GM12801 (cell line): ENCODE results near the gene PIAS4.

Source experiments
- CTCF ChIP-seq: IDR thresholded peaks from one replicate; pipeline ENCODE4 v1.5.1; 2011; ENCODE audit warnings: control low read depth; ENCODE audit not compliant: insufficient read length; ENCODE audit errors: extremely low read depth

The PIAS4 gene

DNA sequence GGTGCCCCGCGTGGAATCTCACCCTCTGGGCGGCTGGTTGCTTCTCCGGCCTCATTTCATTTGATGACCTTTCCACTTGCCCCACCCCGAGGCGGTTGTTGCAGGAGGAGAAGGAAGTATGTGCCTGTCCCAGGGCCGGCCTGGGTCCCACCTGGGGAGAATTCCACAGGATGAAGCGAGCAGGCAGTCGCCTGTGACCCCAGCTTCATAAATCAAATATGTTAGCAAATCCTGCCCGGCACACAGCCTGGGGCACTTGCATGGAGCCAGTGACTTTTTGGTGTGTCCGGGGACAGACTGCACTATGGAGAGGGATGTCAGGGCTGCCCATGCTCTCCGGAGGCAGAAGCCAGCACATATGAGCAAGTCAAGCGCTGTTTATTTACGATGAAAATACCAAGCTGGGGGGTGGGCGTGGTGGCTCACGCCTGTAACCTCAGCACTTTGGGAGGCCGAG, 78.9 kb downstream of the PIAS4 start:
- TF ChIP-seq CTCF = no peak

- no peak for TF ChIP-seq CTCF
These were observed 80.5 kb downstream of the PIAS4 start for GRCh38 chr19:4087787-4088679.

DNA sequence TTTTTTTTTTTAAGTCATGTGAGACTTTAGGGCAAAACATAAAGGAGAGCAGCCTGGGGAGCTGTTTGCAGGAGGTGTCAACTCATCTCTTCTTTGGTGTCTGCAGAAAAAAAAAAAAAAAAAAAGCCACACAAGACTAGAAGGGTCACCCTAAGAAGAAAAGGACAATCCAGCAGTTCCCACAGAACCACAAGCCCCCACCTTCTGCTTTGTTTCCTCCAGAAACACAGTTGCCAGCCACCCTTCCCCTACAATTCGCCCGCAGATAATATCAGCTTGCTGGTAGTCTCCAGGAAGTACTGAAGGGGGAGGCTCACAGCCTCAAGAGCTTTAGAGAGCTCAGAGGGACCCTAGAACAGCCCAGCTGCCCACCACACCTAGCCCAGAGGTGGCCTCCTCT, 81.4 kb downstream of the PIAS4 start:
- no peak for TF ChIP-seq CTCF
